GM23338 (cell line): ENCODE data around the gene UPF2. TPM values are rescaled to one million over a fixed set of nuclear protein-coding genes. Genes with fewer than 3 reads are reported as not detected.

Experiments
- ATAC-seq: fragments of 200-7000 bp; cut with Tn5 transposase; 3 replicates; pipeline ENCODE4 v1.9.1; 2020
- DNase-seq: peaks from one replicate; pipeline ENCODE4 v3.0.0-alpha.2; 2015; ENCODE audit warnings: low spot score
- H2AFZ ChIP-seq: fragments of 200-600 bp; sonication (generic); 2 replicates; pipeline ENCODE4 v1.8.0; 2016; ENCODE audit warnings: antibody characterized with exemption, mild to moderate bottlenecking, moderate library complexity
- H3F3A ChIP-seq: fragments of 200-600 bp; sonication (generic); replicated peaks from 2 replicates; pipeline ENCODE4 v1.8.0; 2017; ENCODE audit warnings: antibody characterized with exemption, mixed run types, low read depth
- H3K27ac ChIP-seq: fragments of 200-600 bp; sonication (generic); 2 replicates; pipeline ENCODE4 v1.6.1; 2016; ENCODE audit warnings: low read depth
- H3K27me3 ChIP-seq: fragments of 200-600 bp; sonication (generic); 2 replicates; pipeline ENCODE4 v1.8.0; 2016; ENCODE audit warnings: mild to moderate bottlenecking, mixed run types, moderate library complexity; ENCODE audit not compliant: insufficient read depth
- H3K36me3 ChIP-seq: fragments of 200-600 bp; sonication (generic); 2 replicates; pipeline ENCODE4 v1.8.0; 2016; ENCODE audit warnings: mild to moderate bottlenecking; ENCODE audit not compliant: insufficient read depth
- H3K4me1 ChIP-seq: fragments of 200-600 bp; sonication (generic); 2 replicates; pipeline ENCODE4 v1.8.0; 2016; ENCODE audit warnings: mild to moderate bottlenecking, moderate library complexity; ENCODE audit not compliant: insufficient read depth
- H3K4me2 ChIP-seq: fragments of 200-600 bp; sonication (generic); 2 replicates; pipeline ENCODE4 v1.7.1; 2017; ENCODE audit warnings: mixed run types
- H3K4me3 ChIP-seq: fragments of 200-600 bp; sonication (generic); 2 replicates; pipeline ENCODE4 v1.6.1; 2016; ENCODE audit warnings: mixed run types
- H3K79me2 ChIP-seq: fragments of 200-600 bp; sonication (generic); replicated peaks from 2 replicates; pipeline ENCODE4 v1.8.0; 2017; ENCODE audit warnings: mild to moderate bottlenecking; ENCODE audit not compliant: insufficient read depth
- H3K9me2 ChIP-seq: fragments of 200-600 bp; sonication (generic); 2 replicates; pipeline ENCODE4 v1.8.0; 2017; ENCODE audit not compliant: insufficient read depth
- H4K20me1 ChIP-seq: fragments of 200-600 bp; sonication (generic); replicated peaks from 2 replicates; pipeline ENCODE4 v1.8.0; 2017; ENCODE audit warnings: mild to moderate bottlenecking; ENCODE audit not compliant: insufficient read depth
- H3K27ac Mint-ChIP-seq: 2 replicates; pipeline ENCODE4 v1.8.0; 2020; ENCODE audit warnings: inconsistent platforms, mild to moderate bottlenecking, moderate library complexity, mixed read lengths
- H3K27me3 Mint-ChIP-seq: 3 replicates; pipeline ENCODE4 v1.8.0; 2022; ENCODE audit warnings: low read depth, mild to moderate bottlenecking, moderate library complexity, mixed read lengths, inconsistent platforms; ENCODE audit not compliant: insufficient read depth, poor library complexity
- H3K36me3 Mint-ChIP-seq: 3 replicates; pipeline ENCODE4 v1.8.0; 2021; ENCODE audit warnings: low read depth, mild to moderate bottlenecking, inconsistent platforms, moderate library complexity, mixed read lengths
- H3K4me1 Mint-ChIP-seq: 3 replicates; pipeline ENCODE4 v1.8.0; 2020; ENCODE audit warnings: mild to moderate bottlenecking, inconsistent platforms, mixed read lengths
- H3K4me3 Mint-ChIP-seq: 3 replicates; pipeline ENCODE4 v1.8.0; 2021; ENCODE audit warnings: moderate library complexity, mild to moderate bottlenecking, inconsistent platforms, mixed read lengths
- H3K9me3 Mint-ChIP-seq: 3 replicates; pipeline ENCODE4 v1.8.0; 2020; ENCODE audit warnings: moderate library complexity, mild to moderate bottlenecking, inconsistent platforms, mixed read lengths
- CREB1 ChIP-seq: fragments of 250-450 bp; sonication (Bioruptor Pico); IDR thresholded peaks from 2 replicates; pipeline ENCODE4 v1.5.0; 2020; ENCODE audit warnings: low read depth, mild to moderate bottlenecking, moderate library complexity
- ETS1 ChIP-seq: IDR thresholded peaks from 2 replicates; pipeline ENCODE4 v1.6.1; 2016; ENCODE audit warnings: antibody characterized with exemption
- EZH2 ChIP-seq: fragments of 200-600 bp; sonication (generic); IDR thresholded peaks from one replicate; pipeline ENCODE4 v1.8.0; 2017; ENCODE audit warnings: antibody characterized with exemption, mild to moderate bottlenecking, low read depth; ENCODE audit not compliant: unreplicated experiment
- EZH2phosphoT487 ChIP-seq: fragments of 200-600 bp; sonication (generic); IDR thresholded peaks from one replicate; pipeline ENCODE4 v1.8.1; 2018; ENCODE audit warnings: antibody characterized with exemption; ENCODE audit not compliant: unreplicated experiment
- JUNB ChIP-seq: IDR thresholded peaks from one replicate; pipeline ENCODE4 v1.6.1; 2016; ENCODE audit warnings: antibody characterized with exemption; ENCODE audit not compliant: unreplicated experiment
- NANOG ChIP-seq: IDR thresholded peaks from 2 replicates; pipeline ENCODE4 v1.6.1; 2016; ENCODE audit warnings: antibody characterized with exemption, borderline replicate concordance
- POLR2AphosphoS5 ChIP-seq: IDR thresholded peaks from 2 replicates; pipeline ENCODE4 v1.6.1; 2016; ENCODE audit warnings: antibody characterized with exemption, low read depth
- REST ChIP-seq: IDR thresholded peaks from one replicate; pipeline ENCODE4 v1.6.1; 2018; ENCODE audit warnings: antibody characterized with exemption; ENCODE audit not compliant: unreplicated experiment
- STAT1 ChIP-seq: IDR thresholded peaks from one replicate; pipeline ENCODE4 v1.6.1; 2016; ENCODE audit warnings: antibody characterized with exemption; ENCODE audit not compliant: unreplicated experiment
- ZNF114 ChIP-seq: fragments of 250-450 bp; sonication (Bioruptor Pico); IDR thresholded peaks from 2 replicates; pipeline ENCODE4 v1.5.0; 2020; ENCODE audit warnings: mild to moderate bottlenecking, moderate library complexity
- ZNF331 ChIP-seq: fragments of 250-450 bp; sonication (Bioruptor Pico); IDR thresholded peaks from 2 replicates; pipeline ENCODE4 v1.5.0; 2020; ENCODE audit warnings: low read depth, mild to moderate bottlenecking, moderate library complexity
- ZNF462 ChIP-seq: fragments of 250-450 bp; sonication (Bioruptor Pico); IDR thresholded peaks from 2 replicates; pipeline ENCODE4 v1.5.0; 2020; ENCODE audit warnings: mild to moderate bottlenecking, moderate library complexity
- polyA plus RNA-seq: library from polyadenylated mRNA; unstranded; fragments of >200 nt; fragmentation: Nextera tagmentation; extraction: Ambion mirVana; gene quantifications from 2 replicates; pipeline ENCODE4 v1.2.1, GENCODE V29; 2016
- total RNA-seq: library from RNA; depleted of rRNA; stranded (reverse); fragments of >200 nt; shearing (Covaris generic); gene quantifications from 2 replicates; pipeline ENCODE4 v1.2.3, GENCODE V29; 2014
- TF ChIP-seq, protein P1 (sequence below), 2 experiments: fragments of 200-600 bp in 1 of 2; sonication (generic) in 1 of 2; conservative IDR thresholded peaks; 2 replicates each; pipeline versions ENCODE4 v1.5.1 to v1.6.1; 2016 to 2017; ENCODE audit warnings: antibody characterized with exemption in 2 of 2, low read depth in 2 of 2, mild to moderate bottlenecking in 2 of 2, moderate library complexity in 1 of 2

UPF2 gene
- total and polyA plus RNA-seq, 2 experiments from 2014 or later, result 29.0 to 78.5 TPM

GRCh38 chr10:11910102-11910501, 132.5 kb downstream of the UPF2 start:
- Histone ChIP-seq H3K4me1 (peaks cover 8% of the 10 kb centered on the region; the same call in 1 of the 2 replicates), H3K79me2 (no peaks in the 10 kb centered on the region), H3K27me3 (no peaks in the 10 kb centered on the region), H3K4me3 (no peak overlapping the region), H2AFZ (no peak overlapping the region), H3K36me3 (no peaks in the 10 kb centered on the region), H3K4me2 (no peak overlapping the region), H3K27ac (no peak overlapping the region), H3K9me2 (no peaks in the 10 kb centered on the region), H4K20me1 (no peaks in the 10 kb centered on the region), H3F3A (no peaks in the 10 kb centered on the region)
- H3K27ac Mint-ChIP-seq, result no peak overlapping the region; the same call in 1 of the 2 replicates
- TF ChIP-seq STAT1 (no peak), ZNF114 (no peak), POLR2AphosphoS5 (no peak), JUNB (no peak), EZH2phosphoT487 (no peak), ETS1 (no peak), REST (no peak), NANOG (no peak), ZNF331 (CRISPR knock-in tag) (no peak), CREB1 (CRISPR knock-in tag) (no peak), ZNF462 (CRISPR knock-in tag) (no peak), EZH2 (no peak)
- TF ChIP-seq, protein P1, sequence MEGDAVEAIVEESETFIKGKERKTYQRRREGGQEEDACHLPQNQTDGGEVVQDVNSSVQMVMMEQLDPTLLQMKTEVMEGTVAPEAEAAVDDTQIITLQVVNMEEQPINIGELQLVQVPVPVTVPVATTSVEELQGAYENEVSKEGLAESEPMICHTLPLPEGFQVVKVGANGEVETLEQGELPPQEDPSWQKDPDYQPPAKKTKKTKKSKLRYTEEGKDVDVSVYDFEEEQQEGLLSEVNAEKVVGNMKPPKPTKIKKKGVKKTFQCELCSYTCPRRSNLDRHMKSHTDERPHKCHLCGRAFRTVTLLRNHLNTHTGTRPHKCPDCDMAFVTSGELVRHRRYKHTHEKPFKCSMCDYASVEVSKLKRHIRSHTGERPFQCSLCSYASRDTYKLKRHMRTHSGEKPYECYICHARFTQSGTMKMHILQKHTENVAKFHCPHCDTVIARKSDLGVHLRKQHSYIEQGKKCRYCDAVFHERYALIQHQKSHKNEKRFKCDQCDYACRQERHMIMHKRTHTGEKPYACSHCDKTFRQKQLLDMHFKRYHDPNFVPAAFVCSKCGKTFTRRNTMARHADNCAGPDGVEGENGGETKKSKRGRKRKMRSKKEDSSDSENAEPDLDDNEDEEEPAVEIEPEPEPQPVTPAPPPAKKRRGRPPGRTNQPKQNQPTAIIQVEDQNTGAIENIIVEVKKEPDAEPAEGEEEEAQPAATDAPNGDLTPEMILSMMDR (conservative IDR thresholded peaks at IDR 0.05; ENCODE audit: low read depth in 2 of 2), result no peak
- H3K36me3 Mint-ChIP-seq, result no peaks in the 10 kb centered on the region
- no peaks in the 10 kb centered on the region for H3K9me3 Mint-ChIP-seq
- H3K27me3 Mint-ChIP-seq, result peaks cover 3% of the 10 kb centered on the region
- ATAC-seq (no peak), DNase-seq (no peak)
- H3K4me3 Mint-ChIP-seq, result no peak overlapping the region
- peaks cover 9% of the 10 kb centered on the region for H3K4me1 Mint-ChIP-seq
